Breast epithelium (tissue), 3 donors: ENCODE results near the gene ARL8A.
"Not testable (repeated sequence)": the region's sequence is repeated elsewhere in the genome, so short reads cannot be mapped to it uniquely, and the experiment has no call there.

Experiments used
- CTCF ChIP-seq, 3 donors: fragments of 450-650 bp; IDR thresholded peaks; one replicate each; pipeline ENCODE4 v1.5.1; 2016 to 2017; ENCODE audit warnings: antibody characterized with exemption in 3 of 3, mild to moderate bottlenecking in 3 of 3, moderate library complexity in 3 of 3
- POLR2AphosphoS5 ChIP-seq, 3 donors: sonication (generic); formaldehyde crosslinking; IDR thresholded peaks; one replicate each; pipeline ENCODE4 v1.6.1; 2017; ENCODE audit warnings: antibody characterized with exemption in 3 of 3

- TF ChIP-seq CTCF, POLR2AphosphoS5 (IDR thresholded peaks at IDR 0.05): not testable (repeated sequence)
Observed at GRCh38 chr1:202145744-202146140, 1.2 kb upstream of the ARL8A start.
